HG03108 (cell line): ENCODE data around the gene MYT1.
"Not testable (repeated sequence)": the region's sequence is repeated elsewhere in the genome, so short reads cannot be mapped to it uniquely, and the experiment has no call there.

Source experiments
- ATAC-seq: cut with Tn5 transposase; IDR thresholded peaks from one replicate; pipeline ENCODE4 v1.9.1; 2021; ENCODE audit warnings: moderate library complexity; ENCODE audit not compliant: unreplicated experiment

Gene MYT1

DNA sequence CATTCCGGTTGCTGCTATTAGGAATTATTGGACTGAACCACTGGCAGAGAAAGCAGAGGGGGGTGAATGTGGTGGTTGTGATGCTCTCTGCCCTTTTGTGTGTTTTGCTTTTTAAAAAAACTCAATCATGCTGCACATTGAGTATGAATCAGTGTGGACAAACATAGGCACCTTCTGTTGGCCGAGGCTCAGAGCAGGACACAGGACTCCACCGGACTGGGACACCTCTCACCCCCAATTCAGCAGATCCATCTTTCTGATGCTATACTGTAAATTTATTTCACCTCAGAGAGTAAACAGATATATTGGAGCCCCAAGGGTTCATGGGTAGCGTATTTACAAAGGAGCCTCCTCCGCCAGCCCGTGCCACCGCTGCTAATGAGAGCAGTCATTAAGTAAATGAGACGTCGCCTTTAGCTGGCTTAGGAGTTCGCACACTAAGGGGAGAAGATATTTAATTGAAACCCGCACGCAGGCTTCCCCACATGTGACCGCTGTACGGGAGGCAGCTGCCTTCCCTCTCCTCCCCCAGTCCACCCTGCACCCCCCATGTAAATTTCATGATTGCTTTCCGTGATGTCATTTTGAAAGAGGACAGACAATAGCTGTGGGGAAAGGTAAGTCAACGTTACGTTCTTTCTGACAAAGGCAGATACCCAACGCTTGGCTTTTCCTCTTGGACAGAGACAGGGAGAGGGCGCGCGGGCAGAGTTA lies at the start of gene MYT1:
Gene MYT1, plus strand, starts transcription at position 330 of the 714 bp plus-strand sequence. CDS start 34,410 bp downstream, outside the sequence.
- ATAC-seq = no peak

DNA sequence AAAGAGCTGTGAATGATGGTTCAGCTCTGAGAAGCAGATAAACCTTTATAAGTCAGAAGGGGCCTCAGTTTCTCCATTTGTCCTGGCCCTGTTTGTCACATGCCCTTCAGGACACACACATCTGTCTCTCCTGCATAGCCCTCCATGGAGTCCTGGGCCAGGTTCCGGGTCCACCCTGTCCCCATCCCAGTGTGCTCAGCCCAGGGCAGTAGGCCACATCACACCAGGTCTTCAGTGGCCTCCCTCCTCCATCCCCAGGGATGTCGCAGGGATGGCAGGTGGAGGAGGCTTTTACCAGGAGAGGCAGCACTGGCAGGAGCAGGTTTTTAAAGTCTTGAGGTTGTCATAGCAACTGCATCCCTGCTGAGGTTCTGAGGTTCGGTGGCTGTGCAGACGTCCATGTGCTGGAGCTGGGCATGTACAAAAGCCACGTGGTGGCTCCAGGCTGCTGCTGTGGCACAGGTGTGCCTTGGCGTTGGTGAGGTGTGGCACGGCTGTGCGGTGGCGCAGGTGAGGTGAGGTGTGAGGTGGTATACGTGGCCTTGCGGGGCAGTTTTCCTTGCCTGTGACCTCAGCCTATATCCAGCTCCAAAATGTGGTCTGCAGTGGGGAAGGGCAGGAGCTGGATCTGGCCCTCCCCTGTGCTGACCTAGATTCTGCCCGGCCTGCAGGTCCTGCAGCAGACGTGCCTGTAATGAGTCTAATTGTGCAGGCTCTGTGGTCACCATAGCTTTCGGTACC lies 48.9 kb upstream of the MYT1 start:
- ATAC-seq = no peak

DNA sequence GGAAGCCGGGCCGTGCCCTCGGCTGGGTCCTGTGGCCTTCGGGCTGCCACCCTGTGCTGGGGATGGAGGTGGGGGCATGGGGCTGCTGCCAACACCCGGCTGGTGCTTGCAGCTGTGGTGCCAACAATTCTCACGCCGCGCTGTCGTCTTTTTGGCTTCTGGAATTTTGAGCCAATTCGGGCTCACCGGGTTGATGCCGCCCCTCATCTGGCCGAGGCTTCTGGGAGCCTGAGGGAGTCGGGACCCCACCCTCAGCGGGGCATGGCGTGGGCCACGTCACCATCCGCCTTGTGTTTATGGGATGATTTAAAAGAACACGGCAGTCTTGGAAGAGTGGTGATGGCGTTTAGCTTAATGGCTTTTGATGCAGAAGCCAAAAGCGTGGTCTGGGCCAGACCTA lies 48.2 kb upstream of the MYT1 start:
- ATAC-seq = no peak

DNA sequence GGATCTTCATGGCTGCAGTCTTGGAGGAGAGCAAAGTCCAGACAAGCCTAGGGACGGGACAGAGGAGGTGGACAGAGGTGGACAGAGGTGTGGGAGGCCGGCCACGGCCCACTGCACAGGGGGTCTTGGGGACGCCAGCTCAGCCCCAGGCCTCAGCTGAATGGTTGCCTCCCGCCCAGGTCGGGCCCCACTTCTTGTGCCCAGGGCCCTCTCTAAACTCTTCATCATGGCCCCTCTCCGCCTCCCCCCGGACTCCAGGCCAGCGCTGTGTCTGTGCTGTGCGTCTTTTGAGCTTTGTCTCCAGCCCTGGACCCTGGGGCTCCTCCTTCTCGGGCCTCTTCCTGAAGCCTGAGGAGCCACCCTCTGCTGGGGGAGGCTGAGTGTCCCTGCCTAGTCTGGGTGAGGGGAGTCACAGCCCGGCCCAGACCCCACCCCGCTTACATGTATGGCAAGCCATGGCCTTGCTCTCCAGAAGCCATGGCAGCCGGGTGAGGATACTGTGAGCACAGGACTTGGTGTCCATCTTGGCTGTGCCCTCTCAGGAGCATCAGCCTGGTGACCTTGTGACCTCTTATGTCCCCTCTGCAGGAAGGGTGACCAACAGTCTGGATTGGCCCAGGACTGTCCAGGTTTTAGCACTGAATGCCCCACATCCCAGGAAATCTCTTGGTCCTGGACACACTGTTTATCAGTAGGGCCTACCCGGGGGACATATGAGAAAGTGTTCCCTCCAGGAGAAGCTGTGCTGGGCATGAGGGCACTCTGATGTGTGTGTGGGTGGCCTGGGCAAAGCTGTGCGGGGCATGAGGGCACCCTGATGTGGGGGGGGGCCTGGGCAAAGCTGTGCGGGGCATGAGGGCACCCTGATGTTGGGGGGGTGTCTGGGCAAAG lies 47.5 kb upstream of the MYT1 start:
- ATAC-seq = no peak

DNA sequence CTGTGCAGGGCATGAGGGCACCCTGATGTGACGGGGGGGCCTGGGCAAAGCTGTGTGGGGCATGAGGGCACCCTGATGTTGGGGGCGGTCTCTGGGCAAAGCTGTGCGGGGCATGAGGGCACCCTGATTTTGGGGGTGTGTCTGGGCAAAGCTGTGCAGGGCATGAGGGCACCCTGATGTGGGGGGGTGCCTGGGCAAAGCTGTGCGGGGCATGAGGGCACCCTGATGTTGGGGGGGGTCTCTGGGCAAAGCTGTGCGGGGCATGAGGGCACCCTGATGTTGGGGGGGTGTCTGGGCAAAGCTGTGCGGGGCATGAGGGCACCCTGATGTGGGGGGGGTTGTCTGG lies 46.8 kb upstream of the MYT1 start:
- not testable (repeated sequence) for ATAC-seq

DNA sequence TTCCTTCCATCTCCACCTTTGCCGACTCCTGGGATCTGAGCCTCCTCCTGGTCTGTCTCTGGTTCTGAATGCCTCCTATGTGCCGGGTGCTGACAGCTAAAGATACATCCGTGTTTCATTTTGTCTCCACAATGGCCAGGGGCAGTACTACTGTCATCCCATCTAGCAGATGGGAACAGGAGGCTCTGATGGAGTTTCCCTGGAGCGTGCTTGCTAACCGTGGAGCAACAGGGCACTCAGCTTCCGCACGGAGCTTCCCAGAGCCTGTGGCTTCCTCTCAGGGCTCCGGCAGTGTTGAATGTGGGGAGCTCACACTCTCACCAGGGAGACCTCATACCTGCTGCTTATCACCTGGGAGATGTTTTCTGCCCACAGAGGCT lies 45.0 kb upstream of the MYT1 start:
- ATAC-seq = no peak

DNA sequence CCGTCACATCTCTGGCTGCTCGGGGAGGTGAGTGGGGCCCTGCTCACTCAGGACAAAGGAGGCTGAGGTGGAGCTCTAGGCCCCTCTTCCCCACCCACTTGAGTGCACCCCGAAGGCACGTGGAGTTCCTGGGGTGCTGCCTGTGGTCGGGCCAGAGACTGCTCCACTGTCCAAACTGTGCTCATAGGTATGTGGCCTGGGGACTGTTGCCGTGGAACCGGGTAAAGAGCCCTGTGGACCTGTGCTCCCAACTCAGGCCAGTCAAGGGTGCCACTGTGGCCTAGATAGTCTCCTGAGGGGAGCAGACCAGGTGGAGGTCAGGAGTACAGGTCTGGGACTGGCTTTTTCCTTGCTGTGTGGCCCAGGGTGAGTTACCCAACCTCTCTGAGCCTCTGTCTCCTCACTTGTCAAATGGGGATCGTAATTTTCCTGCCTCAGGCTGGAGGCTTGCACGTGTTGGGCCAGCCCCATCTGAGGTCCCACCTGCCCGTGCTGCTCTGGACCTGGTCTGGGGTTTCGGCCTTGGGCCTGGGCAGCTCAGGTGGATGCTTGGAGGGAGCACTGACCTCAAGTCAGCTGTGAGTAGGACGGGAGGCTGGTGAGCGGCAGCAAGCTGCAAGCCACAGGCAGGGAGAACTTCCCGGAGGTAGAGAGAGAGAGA lies 44.4 kb upstream of the MYT1 start:
- ATAC-seq = no peak

DNA sequence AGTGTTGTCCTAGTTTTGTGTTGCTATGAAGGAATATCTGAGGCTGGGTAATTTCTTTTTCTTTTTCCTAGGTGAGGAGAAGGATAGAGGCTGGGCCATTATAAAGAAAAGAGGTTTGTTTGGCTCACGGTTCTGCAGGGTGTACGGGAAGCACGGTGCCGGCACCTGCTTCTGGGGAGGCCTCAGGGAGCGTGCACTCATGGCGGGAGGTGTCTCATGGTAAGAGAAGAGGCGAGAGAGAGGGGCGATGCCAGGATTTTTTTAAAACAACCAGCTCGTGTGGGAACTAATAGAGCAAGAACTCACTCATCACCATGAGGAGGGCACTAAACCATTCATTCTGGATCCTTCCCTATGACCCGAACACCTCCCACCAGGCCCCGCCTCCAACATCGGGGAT lies 42.7 kb upstream of the MYT1 start:
- ATAC-seq = no peak

DNA sequence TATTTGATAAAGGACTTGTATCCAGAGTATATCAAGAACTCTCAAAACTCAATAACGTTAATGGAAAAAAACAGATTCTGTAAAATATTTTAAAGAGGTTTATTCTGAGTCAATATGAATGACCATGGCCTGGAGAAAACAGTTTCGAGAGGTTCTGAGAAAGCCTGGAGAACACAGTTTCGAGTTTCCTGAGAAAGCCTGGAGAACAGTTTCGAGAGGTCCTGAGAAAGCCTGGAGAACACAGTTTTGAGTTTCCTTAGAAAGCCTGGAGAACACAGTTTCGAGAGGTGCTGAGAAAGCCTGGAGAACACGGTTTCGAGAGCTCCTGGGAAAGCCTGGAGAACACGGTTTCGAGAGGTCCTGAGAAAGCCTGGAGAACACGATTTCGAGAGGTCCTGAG lies 41.3 kb upstream of the MYT1 start:
- ATAC-seq = not testable (repeated sequence)

DNA sequence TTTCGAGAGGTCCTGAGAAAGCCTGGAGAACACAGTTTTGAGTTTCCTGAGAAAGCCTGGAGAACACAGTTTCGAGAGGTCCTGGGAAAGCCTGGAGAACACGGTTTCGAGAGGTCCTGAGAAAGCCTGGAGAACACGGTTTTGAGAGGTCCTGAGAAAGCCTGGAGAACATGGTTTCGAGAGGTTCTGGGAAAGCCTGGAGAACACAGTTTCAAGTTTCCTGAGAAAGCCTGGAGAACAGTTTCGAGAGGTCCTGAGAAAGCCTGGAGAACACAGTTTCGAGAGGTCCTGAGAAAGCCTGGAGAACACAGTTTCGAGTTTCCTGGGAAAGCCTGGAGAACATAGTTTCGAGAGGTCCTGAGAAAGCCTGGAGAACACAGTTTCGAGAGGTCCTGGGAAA lies 40.7 kb upstream of the MYT1 start:
- not testable (repeated sequence) for ATAC-seq

DNA sequence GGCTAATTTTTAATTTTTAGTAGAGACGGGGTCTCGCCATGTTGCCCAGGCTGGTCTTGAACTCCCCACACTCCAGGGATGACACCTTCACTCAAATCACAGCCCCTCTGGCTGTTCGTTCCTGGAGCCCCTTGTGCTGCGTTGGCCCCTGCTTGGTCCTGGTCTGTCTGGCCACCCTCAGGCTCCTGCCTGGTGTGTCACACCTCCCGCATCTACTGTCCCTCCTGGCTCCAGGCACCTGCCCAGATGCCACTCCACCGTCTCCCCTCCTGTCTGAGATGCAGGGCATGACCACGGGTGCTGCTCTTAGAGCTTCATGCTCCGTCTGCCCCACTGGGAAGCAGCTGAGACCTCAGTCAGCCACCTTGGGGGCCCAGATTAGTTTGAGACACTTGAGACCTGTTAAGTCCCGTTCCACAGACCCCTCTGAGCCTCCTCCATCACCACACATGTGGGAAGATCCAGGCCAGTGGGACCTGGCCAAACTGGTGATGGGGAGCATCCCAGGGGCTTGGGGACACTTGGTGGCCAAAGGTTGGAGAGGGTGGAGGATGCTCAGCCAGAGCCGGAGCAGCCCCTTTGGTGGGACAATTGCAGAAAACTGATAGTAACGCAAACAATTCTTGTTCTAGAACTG lies 35.0 kb upstream of the MYT1 start:
- ATAC-seq = no peak

DNA sequence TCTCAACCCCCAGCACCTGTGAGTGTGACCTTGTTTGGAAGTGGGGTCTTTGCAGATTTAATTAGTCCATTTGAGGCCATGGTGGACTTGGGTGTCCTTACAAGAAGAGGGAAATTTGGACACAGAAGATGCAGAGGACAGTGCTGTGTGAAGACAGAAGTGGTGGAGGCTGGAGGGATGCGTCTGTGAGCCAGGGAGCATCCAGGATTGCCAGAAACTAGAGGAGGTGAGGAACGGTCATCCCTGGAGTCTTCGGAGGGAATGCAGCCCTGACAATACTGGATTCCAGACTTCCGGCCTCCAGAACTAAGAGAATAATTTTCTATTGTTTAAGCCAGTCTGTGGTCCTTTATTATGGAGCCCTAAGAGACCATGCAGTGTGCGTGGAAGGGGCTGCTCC lies 34.0 kb upstream of the MYT1 start:
- ATAC-seq = no peak

DNA sequence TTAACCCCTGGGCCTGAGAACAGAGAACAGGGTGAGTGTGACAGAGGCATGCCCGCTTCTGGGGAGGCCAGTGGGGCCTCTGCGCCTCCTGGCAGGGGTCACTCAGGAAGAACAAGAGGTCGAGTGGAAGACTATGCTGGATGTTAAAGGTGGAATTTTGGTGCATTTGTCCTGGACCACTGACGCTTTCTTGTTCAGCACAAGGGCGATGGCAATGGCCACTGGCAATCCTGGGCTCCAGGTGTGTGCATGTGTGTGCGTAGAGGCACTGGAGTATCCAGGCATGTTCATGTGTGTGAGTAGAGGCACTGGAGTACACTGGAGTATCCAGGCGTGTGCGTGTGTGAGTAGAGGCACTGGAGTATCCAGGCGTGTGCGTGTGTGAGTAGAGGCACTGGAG lies 33.4 kb upstream of the MYT1 start:
- no peak for ATAC-seq

DNA sequence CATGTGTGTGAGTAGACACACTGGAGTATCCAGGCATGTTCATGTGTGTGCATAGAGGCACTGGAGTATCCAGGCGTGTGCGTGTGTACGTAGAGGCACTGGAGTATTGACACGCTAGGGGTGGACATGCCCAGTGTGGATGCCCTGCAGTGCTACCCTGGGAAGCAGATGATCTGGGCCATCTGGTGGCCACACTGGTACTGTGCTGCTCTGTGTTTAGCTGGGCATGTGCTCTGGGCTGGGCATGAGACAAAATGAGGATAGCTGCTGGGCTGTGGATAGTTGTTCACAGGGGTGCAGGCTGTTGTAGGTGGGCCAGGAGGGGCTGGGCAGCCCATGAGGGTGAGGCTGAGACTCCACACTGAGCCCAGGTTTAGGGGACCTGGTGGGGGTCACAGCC lies 32.8 kb upstream of the MYT1 start:
- ATAC-seq = no peak

DNA sequence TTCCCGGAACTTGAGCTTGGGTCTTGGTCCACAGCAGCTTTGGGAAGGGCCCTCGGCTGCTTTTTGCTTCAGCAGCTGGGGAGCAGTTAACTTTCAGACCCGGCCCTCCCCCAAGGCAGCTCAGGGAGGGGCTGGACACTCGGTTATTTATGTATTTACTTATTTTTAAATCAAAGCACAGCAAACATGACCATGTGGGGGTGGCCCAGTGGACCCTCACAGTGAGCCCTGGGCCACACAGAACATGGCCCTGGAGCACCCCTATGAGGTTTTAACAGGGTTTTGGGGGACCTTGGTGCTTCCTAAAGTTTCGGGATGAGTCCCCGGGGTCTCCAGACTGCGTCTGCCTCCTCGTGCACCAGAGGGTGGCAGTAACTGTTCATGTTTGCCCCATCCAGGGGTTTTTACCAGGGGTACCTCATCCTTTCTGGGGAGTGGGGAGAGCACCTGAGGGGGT lies 30.3 kb upstream of the MYT1 start:
- ATAC-seq = no peak

DNA sequence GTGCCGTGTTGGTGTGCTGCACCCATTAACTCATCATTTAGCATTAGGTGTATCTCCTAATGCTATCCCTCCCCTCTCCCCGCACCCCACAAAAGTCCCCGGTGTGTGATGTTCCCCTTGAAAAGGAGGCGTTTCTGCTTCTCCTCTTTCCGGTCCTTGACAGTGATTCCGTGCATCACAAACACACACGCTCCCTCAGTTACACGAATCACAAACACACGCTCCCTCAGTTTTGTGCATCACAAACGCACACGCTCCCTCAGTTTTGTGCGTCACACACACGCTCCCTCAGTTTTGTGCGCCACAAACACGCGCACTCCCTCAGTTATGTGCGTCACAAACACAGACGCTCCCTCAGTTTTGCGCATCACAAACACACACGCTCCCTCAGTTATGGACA lies 29.5 kb upstream of the MYT1 start:
- not testable (repeated sequence) for ATAC-seq

DNA sequence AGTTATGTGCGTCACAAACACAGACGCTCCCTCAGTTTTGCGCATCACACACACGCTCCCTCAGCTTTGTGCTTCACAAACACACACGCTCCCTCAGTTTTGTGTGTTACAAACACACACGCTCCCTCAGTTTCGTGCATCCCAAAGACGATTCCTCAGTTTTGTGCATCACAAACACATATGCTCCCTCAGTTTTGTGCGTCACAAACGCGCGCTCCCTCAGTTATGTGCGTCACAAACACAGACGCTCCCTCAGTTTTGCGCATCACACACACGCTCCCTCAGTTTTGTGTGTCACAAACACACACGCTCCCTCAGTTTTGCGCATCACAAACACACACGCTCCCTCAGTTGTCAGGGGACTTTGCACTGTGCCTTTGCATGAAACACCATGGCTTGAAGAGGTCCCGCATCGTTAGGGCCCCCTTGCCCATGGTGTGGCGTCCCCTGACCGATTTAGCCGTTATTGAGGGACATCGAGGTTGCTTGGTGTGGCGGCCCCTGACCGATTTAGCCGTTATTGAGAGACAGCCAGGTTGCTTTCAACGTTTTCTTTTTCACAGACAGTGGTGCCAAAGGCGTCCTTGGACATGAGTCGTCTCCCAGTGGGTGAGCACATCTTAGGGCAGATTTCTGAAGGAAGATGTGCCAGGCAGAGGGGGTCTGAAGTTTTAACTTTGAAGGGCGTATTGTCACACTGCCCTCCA lies 28.1 kb upstream of the MYT1 start:
- ATAC-seq = no peak

DNA sequence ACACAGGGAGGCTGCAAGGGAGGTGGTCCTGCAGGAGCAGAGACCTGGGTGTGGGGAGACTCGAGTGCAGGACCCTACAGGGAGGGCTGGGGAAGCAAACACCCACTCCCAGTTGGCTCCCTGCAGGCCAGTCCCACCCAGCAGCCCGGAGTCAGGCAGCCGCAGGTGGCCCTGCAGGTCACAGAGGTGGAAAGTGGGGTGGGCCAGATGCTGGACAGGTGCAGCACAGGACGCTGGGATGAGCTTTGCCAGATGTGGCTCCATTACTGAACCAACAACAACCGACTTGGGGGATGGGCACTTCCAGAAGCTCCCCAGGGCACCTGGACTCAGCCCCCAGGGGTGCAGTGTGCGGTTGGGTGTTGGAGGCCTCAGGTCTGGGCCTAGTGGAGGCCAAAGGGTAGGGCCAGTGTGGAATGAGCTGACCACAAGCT lies 26.6 kb upstream of the MYT1 start:
- no peak for ATAC-seq

DNA sequence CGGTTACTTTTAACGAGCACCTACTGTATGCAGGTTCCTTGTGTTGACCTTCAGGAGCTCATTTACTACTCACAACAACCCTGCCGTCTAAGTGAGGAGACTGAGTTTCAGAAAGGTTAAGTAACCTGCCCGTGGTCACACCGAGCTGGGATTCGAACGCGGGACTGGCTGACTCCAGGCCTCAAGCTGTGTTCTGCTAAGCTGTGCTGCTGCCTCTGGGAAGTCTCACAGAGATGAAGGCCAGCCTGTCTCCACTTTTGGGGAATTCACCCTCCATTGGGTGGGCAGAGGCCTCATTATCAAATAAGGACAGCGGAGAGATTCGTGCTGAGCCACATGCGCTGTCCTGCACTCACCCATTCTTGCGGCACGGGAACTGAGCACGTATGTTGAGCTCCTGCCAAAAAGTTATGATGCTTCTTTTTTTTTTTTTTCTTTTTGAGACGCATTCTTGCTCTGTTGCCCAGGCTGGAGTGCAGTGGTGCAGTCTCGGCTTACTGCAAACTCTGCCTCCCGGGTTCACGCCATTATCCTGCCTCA lies 25.9 kb upstream of the MYT1 start:
- no peak for ATAC-seq
